Measurements from ENCODE around the gene FAM13A. TPM values are rescaled to one million over a fixed set of nuclear protein-coding genes. Genes with fewer than 3 reads are reported as not detected.

FAM13A gene
- total and polyA plus RNA-seq, 9 of the 15 experiments (the other 6 are each of a cell fraction or from before 2014, with no cell fraction given): 11.3 to 23.3 (median 14.7) TPM

DNA sequence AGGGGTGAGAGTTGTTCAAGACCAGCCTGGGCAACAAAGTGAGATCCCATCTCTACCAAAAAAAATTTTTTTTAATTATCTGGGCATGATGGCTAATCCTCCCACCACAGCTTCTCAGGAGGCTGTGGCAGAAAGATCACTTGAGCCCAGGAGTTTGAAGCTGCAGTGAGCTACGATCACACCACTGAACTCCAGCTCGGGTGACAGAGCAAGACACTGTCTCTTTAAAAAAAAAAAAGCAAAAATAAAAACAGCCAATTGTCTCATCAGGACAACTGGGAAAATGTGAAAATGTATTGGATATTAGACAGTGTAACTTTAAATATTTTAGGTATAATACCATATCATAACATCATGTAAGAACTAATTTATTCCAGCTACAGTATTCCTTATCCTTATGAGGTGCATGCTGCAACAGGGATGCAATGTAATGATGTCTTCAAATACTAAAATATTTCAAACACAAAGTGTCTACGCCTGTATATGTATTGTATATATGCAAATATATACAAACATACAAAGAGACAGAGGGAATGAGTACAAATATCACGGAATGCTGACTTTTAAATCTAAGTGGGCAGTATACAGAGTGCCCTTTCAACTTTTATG, 17.2 kb downstream of the FAM13A start:
- Histone ChIP-seq H3K4me1 (replicated peaks in 1 of 2; ENCODE audit: control insufficient read depth in 2 of 2, insufficient read depth in 2 of 2, low read length in 2 of 2) (no peaks in the 10 kb centered on the region), H3K9me1 (ENCODE audit: control insufficient read depth, insufficient read depth, low read length) (no peaks in the 10 kb centered on the region), H3K9me3 (replicated peaks; ENCODE audit: control insufficient read depth, insufficient read depth, low read depth, low read length) (peaks cover 6% of the 10 kb centered on the region), H2AFZ (ENCODE audit: low read depth, low read length) (no peak overlapping the region), H3K79me2 (ENCODE audit: control insufficient read depth, insufficient read depth, low read length) (peaks cover 57% of the 10 kb centered on the region), H3K4me2 (ENCODE audit: insufficient read depth, low read length) (no peak overlapping the region), H3K4me3 (no peak overlapping the region), H3K36me3 (ENCODE audit: control insufficient read depth, insufficient read depth, low read length) (0 out of 3 replicates have a peak, but pooled peaks cover 4% of the 10 kb centered on the region), H4K20me1 (replicated peaks; ENCODE audit: control insufficient read depth, insufficient read depth, low read length) (no peaks in the 10 kb centered on the region), H3K27me3 (ENCODE audit: control insufficient read depth in 2 of 2, insufficient read depth in 2 of 2, low read length in 2 of 2) (no peaks in the 10 kb centered on the region), H3K27ac (ENCODE audit: extremely low read depth, low read depth, low read length) (no peak overlapping the region), H3K9ac (ENCODE audit: insufficient read depth in 1 of 2, low read depth in 2 of 2, low read length in 2 of 2) (no peak overlapping the region)
- WGBS (ENCODE audit: insufficient coverage, low coverage, missing lambda C conversion rate): 41% methylated on average over 4 of the region's 4 CpGs
- peak; percentile 74 for ATAC-seq
- ChIA-PET CTCF (ENCODE audit: low intra/inter-chr PET ratio) (no interaction called here), POLR2A (interaction anchor here (1.0 kb wide), 1 partner anchor 10 kb away, joined by 5 read pairs; no protein-coding TSS in a partner anchor)
- intact Hi-C loops (cut with micrococcal nuclease) (no loop called here), in situ Hi-C loops (cut with MboI) (no loop called here)
- FAIRE-seq: no peak
- no peak for DNase-seq (ENCODE audit: extremely low read depth in 1 of 4, low spot score in 3 of 4)
- BruUV-seq (replicated peaks): no TSS peak
- TF ChIP-seq, protein P1, sequence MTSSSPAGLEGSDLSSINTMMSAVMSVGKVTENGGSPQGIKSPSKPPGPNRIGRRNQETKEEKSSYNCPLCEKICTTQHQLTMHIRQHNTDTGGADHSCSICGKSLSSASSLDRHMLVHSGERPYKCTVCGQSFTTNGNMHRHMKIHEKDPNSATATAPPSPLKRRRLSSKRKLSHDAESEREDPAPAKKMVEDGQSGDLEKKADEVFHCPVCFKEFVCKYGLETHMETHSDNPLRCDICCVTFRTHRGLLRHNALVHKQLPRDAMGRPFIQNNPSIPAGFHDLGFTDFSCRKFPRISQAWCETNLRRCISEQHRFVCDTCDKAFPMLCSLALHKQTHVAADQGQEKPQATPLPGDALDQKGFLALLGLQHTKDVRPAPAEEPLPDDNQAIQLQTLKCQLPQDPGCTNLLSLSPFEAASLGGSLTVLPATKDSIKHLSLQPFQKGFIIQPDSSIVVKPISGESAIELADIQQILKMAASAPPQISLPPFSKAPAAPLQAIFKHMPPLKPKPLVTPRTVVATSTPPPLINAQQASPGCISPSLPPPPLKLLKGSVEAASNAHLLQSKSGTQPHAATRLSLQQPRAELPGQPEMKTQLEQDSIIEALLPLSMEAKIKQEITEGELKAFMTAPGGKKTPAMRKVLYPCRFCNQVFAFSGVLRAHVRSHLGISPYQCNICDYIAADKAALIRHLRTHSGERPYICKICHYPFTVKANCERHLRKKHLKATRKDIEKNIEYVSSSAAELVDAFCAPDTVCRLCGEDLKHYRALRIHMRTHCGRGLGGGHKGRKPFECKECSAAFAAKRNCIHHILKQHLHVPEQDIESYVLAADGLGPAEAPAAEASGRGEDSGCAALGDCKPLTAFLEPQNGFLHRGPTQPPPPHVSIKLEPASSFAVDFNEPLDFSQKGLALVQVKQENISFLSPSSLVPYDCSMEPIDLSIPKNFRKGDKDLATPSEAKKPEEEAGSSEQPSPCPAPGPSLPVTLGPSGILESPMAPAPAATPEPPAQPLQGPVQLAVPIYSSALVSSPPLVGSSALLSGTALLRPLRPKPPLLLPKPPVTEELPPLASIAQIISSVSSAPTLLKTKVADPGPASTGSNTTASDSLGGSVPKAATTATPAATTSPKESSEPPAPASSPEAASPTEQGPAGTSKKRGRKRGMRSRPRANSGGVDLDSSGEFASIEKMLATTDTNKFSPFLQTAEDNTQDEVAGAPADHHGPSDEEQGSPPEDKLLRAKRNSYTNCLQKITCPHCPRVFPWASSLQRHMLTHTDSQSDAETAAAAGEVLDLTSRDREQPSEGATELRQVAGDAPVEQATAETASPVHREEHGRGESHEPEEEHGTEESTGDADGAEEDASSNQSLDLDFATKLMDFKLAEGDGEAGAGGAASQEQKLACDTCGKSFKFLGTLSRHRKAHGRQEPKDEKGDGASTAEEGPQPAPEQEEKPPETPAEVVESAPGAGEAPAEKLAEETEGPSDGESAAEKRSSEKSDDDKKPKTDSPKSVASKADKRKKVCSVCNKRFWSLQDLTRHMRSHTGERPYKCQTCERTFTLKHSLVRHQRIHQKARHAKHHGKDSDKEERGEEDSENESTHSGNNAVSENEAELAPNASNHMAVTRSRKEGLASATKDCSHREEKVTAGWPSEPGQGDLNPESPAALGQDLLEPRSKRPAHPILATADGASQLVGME (CRISPR knock-in tag; IDR thresholded peaks at IDR 0.05): no peak
- TF ChIP-seq, protein P2, sequence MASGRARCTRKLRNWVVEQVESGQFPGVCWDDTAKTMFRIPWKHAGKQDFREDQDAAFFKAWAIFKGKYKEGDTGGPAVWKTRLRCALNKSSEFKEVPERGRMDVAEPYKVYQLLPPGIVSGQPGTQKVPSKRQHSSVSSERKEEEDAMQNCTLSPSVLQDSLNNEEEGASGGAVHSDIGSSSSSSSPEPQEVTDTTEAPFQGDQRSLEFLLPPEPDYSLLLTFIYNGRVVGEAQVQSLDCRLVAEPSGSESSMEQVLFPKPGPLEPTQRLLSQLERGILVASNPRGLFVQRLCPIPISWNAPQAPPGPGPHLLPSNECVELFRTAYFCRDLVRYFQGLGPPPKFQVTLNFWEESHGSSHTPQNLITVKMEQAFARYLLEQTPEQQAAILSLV (tag; IDR thresholded peaks at IDR 0.05): peak; percentile 57; the same call in 1 of the 2 replicates
- TF ChIP-seq PHB (CRISPR knock-in tag; IDR thresholded peaks at IDR 0.05) (no peak), HDAC2 (IDR thresholded peaks at IDR 0.05) (no peak), KLF13 (tag; IDR thresholded peaks at IDR 0.05; ENCODE audit: borderline replicate concordance, low read depth) (no peak), MYC (IDR thresholded peaks at IDR 0.05; ENCODE audit: low read depth, low read length) (no peak), MYC (CRISPR knock-in tag; IDR thresholded peaks at IDR 0.05; ENCODE audit: borderline replicate concordance, low read depth) (no peak), ETV1 (tag; conservative IDR thresholded peaks at IDR 0.05; ENCODE audit: low read depth) (no peak), FOXA1 (IDR thresholded peaks at IDR 0.05; ENCODE audit: borderline replicate concordance) (no peak), MYNN (IDR thresholded peaks at IDR 0.05) (no peak), MYNN (CRISPR knock-in tag; IDR thresholded peaks at IDR 0.05) (no peak), HLTF (IDR thresholded peaks at IDR 0.05) (no peak)
- TF ChIP-seq, protein P3, sequence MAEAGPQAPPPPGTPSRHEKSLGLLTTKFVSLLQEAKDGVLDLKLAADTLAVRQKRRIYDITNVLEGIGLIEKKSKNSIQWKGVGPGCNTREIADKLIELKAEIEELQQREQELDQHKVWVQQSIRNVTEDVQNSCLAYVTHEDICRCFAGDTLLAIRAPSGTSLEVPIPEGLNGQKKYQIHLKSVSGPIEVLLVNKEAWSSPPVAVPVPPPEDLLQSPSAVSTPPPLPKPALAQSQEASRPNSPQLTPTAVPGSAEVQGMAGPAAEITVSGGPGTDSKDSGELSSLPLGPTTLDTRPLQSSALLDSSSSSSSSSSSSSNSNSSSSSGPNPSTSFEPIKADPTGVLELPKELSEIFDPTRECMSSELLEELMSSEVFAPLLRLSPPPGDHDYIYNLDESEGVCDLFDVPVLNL (CRISPR knock-in tag; IDR thresholded peaks at IDR 0.05; ENCODE audit: low read depth): no peak
- TF ChIP-seq, protein P4, sequence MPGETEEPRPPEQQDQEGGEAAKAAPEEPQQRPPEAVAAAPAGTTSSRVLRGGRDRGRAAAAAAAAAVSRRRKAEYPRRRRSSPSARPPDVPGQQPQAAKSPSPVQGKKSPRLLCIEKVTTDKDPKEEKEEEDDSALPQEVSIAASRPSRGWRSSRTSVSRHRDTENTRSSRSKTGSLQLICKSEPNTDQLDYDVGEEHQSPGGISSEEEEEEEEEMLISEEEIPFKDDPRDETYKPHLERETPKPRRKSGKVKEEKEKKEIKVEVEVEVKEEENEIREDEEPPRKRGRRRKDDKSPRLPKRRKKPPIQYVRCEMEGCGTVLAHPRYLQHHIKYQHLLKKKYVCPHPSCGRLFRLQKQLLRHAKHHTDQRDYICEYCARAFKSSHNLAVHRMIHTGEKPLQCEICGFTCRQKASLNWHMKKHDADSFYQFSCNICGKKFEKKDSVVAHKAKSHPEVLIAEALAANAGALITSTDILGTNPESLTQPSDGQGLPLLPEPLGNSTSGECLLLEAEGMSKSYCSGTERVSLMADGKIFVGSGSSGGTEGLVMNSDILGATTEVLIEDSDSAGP (CRISPR knock-in tag; IDR thresholded peaks at IDR 0.05): peak; percentile 85

Data from K562 (cell line).